A673 (cell line): ENCODE data around the gene ISCA2. TPM values are rescaled to one million over a fixed set of nuclear protein-coding genes. Genes with fewer than 3 reads are reported as not detected.
"Not testable (repeated sequence)": the region's sequence is repeated elsewhere in the genome, so short reads cannot be mapped to it uniquely, and the experiment has no call there.

Source experiments
- Bru-seq: library from RNA; stranded (reverse); fragments of 400-500 nt; gene quantifications from one replicate; lab custom pipeline; 2021; lab: Mats Ljungman, UMichigan
- BruChase-seq, 2 experiments: library from RNA; stranded (reverse); fragments of 400-500 nt; gene quantifications; one replicate each; lab custom pipeline; 2021; lab: Mats Ljungman, UMichigan
- BruUV-seq: library from RNA; stranded (reverse); fragments of 400-500 nt; replicated peaks from 2 replicates; lab custom pipeline; 2021; lab: Mats Ljungman, UMichigan
- CTCF ChIA-PET: fragments of 300-600 bp; sonication (Branson Sonifier 250); formaldehyde crosslinking; loops from one replicate; lab custom pipeline; 2022; ENCODE audit warnings: antibody characterized with exemption; lab: Charles Lee
- POLR2A ChIA-PET: fragments of 300-600 bp; sonication (Branson Sonifier 250); formaldehyde crosslinking; loops from one replicate; lab custom pipeline; 2022; ENCODE audit warnings: antibody characterized with exemption; ENCODE audit not compliant: low non-redundant PET; lab: Charles Lee
- DNase-seq: peaks from one replicate; pipeline ENCODE4 v3.0.0-alpha.2; 2015; ENCODE audit warnings: low spot score
- H3K27ac ChIP-seq: fragments of 200-600 bp; sonication (generic); 2 replicates; pipeline ENCODE4 v1.5.1; 2016; ENCODE audit warnings: mixed run types, low read depth, mild to moderate bottlenecking, mixed read lengths, antibody characterized with exemption, low read length; ENCODE audit not compliant: poor library complexity, severe bottlenecking
- H3K27me3 ChIP-seq: fragments of 200-600 bp; sonication (generic); replicated peaks from 2 replicates; pipeline ENCODE4 v1.6.1; 2017; ENCODE audit warnings: mixed run types, low read depth, mild to moderate bottlenecking, mixed read lengths, antibody characterized with exemption, low read length; ENCODE audit not compliant: insufficient read depth, poor library complexity
- H3K36me3 ChIP-seq: fragments of 200-600 bp; sonication (generic); 2 replicates; pipeline ENCODE4 v1.6.1; 2016; ENCODE audit warnings: mixed run types, mild to moderate bottlenecking, mixed read lengths, antibody characterized with exemption, low read length; ENCODE audit not compliant: insufficient read depth, poor library complexity, severe bottlenecking
- H3K4me1 ChIP-seq: fragments of 200-600 bp; sonication (generic); 2 replicates; pipeline ENCODE4 v1.6.1; 2017; ENCODE audit warnings: mixed run types, mild to moderate bottlenecking, mixed read lengths, antibody characterized with exemption, low read length; ENCODE audit not compliant: insufficient read depth, poor library complexity, severe bottlenecking
- H3K4me3 ChIP-seq: fragments of 200-600 bp; sonication (generic); 2 replicates; pipeline ENCODE4 v1.5.1; 2016; ENCODE audit warnings: low read depth, mixed run types, mild to moderate bottlenecking, mixed read lengths, low read length; ENCODE audit not compliant: poor library complexity, severe bottlenecking
- H3K9me3 ChIP-seq: fragments of 200-600 bp; sonication (generic); 2 replicates; pipeline ENCODE4 v1.6.1; 2016; ENCODE audit warnings: mixed run types, low read depth, mild to moderate bottlenecking, mixed read lengths, antibody characterized with exemption, low read length; ENCODE audit not compliant: poor library complexity, severe bottlenecking
- CTCF ChIP-seq: fragments of 300-800, 200-600 bp; sonication (generic); conservative IDR thresholded peaks from 2 replicates; pipeline ENCODE4 v1.5.1; 2017; ENCODE audit warnings: low read depth, mild to moderate bottlenecking, antibody characterized with exemption, low read length, moderate library complexity, mixed read lengths
- EZH2 ChIP-seq: fragments of 200-600 bp; sonication (generic); IDR thresholded peaks from 2 replicates; pipeline ENCODE4 v1.6.1; 2017; ENCODE audit warnings: borderline replicate concordance, low read depth, mild to moderate bottlenecking, mixed read lengths, antibody characterized with exemption, low read length; ENCODE audit not compliant: poor library complexity, severe bottlenecking
- intact Hi-C: fragments of 100-400 bp; cut with micrococcal nuclease; formaldehyde crosslinking; loops from one replicate; pipeline ENCODE4 v1.10.0; 2022; ENCODE audit not compliant: unreplicated experiment
- long read RNA-seq: library from polyadenylated mRNA; stranded (forward); transcript quantifications from one replicate; pipeline ENCODE4 v2.0.0, GENCODE V29; 2022
- total RNA-seq: library from RNA; stranded (reverse); gene quantifications from 2 replicates; pipeline ENCODE4 v1.2.3, GENCODE V29; 2021

ISCA2 gene
- total RNA-seq (25.5 and 26.3 TPM in 2 replicates), Bru-seq, nascent RNA (percentile 72 among the genes with signal in this experiment), BruChase-seq, experiment 1, labeled RNA remaining after a 2-hour chase (percentile 65 among the genes with signal in this experiment), BruChase-seq, experiment 2, labeled RNA remaining after a 6-hour chase (percentile 67 among the genes with signal in this experiment)
- long read RNA-seq, transcript ISCA2-204 (4 exons, 2,626 nt): major isoform, 68 of 77 reads
- long read RNA-seq, partial matches to known transcripts: 2 of 77 reads
- long read RNA-seq, other reads (novel, unspliced or antisense): 5 of 77 reads

- H3K4me1 ChIP-seq: peaks cover 23% of the 10 kb centered on the region
- H3K27ac ChIP-seq: peak within 1 kb of the TSS; percentile 84
- peak; percentile 100 for DNase-seq
- POLR2A ChIA-PET: interaction anchor here (0.7 kb wide), 2 partner anchors 199 to 343 kb away, joined by 3 to 4 read pairs; no protein-coding TSS in a partner anchor
- CTCF ChIA-PET: interaction anchor here (0.6 kb wide), 1 partner anchor 190 kb away, joined by 13 read pairs; no protein-coding TSS in a partner anchor
- intact Hi-C loops: loop anchor here (5.0 kb wide), 1 partner anchor 131 kb away; no protein-coding TSS in a partner anchor
- H3K4me3 ChIP-seq: peak within 1 kb of the TSS; percentile 97
- no peaks in the 10 kb centered on the region for H3K27me3 ChIP-seq
- H3K36me3 ChIP-seq: peaks cover 6% of the 10 kb centered on the region
- TF ChIP-seq CTCF: no peak
- no peak for TF ChIP-seq EZH2
- H3K9me3 ChIP-seq: no peaks in the 10 kb centered on the region
- no TSS peak for BruUV-seq
Observed at GRCh38 chr14:74493343-74494261, at the start of gene ISCA2. TSS of gene ISCA2 (plus strand) at chr14:74493765. CDS start at chr14:74493775, 10 bp downstream.

GRCh38 chr14:74444866-74445265 lies 48.7 kb upstream of the ISCA2 start:
- H3K4me1 ChIP-seq: no peaks in the 10 kb centered on the region
- DNase-seq: no peak
- no peak overlapping the region for H3K4me3 ChIP-seq
- TF ChIP-seq EZH2 (no peak), CTCF (no peak)
- POLR2A ChIA-PET: no interaction called here
- CTCF ChIA-PET: no interaction called here
- no peak overlapping the region for H3K27ac ChIP-seq
- peaks cover 24% of the 10 kb centered on the region for H3K27me3 ChIP-seq
- no peaks in the 10 kb centered on the region for H3K36me3 ChIP-seq
- intact Hi-C loops: no loop called here
- no peaks in the 10 kb centered on the region for H3K9me3 ChIP-seq
- BruUV-seq: no TSS peak

- H3K27ac ChIP-seq, CTCF ChIA-PET, DNase-seq, H3K36me3 ChIP-seq, POLR2A ChIA-PET, H3K4me1 ChIP-seq, BruUV-seq, H3K9me3 ChIP-seq, H3K4me3 ChIP-seq, intact Hi-C loops: not testable (repeated sequence)
- peaks cover 32% of the 10 kb centered on the region for H3K27me3 ChIP-seq
Observed at GRCh38 chr14:74454397-74454796, 39.2 kb upstream of the ISCA2 start.
